Measurements from ENCODE around the gene TAS1R2. TPM values are rescaled to one million over a fixed set of nuclear protein-coding genes. Genes with fewer than 3 reads are reported as not detected.

Gene TAS1R2
- total and polyA plus RNA-seq, 2 of the 8 experiments (the other 6 are each of a cell fraction or from before 2014, with no cell fraction given): not detected

DNA sequence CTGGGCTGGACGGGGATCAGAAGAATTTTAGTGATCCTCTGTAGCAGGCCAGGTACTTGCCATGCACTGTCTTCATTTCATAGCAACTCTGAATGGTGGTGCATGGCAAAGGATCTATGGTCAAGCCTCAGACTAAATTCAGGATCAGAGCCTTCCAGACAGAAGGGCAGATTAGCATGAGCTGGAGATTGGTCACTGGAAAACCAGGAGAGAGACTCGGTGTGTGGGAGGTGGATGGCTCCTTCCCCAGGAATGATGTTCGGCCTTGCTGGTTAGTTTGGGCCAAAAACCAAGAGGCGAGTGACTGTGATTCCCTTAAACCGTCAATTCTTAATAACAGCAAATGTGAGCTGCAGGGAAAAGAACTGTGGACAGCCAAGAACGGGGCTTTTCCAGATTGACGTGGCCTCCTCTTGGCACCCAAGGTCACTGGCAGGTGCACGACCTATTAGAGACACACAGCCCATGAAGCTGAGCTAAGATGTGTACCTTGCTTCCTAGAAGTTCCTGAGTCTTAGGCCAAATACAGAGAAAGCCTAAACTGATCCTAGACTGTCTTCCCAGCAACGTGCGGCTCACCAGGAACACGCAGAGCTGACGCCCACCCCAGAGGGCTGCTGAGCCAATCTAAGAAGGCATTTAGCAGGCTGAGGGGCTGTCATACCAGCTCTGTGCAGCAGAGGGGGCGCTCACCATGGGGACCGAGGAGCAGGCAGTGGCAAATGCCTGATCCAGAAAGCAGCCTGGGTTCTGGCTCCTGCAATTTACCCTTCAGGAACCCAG is 24.4 kb upstream of the TAS1R2 start:
- H3K56ac ChIP-seq (replicated peaks; ENCODE audit: insufficient read length, low read depth, low read length): no peak overlapping the region
- ChIA-PET CTCF (ENCODE audit: partially characterized antibody) (interaction anchor here (0.5 to 14.4 kb wide), 46 partner anchors 8 to 297 kb away, joined by 3 to 131 read pairs (median 4); partner anchors contain the start of gene ALDH4A1), POLR2A (ENCODE audit: partially characterized antibody) (interaction anchor here (1.4 kb wide), 1 partner anchor 10 kb away, joined by 5 read pairs; no protein-coding TSS in a partner anchor)
- no peak overlapping the region for H3K27ac ChIP-seq (ENCODE audit: low read depth, low read length)
- DNase-seq (ENCODE audit: low read depth in 1 of 2, low spot score in 2 of 2) (peak; percentile 60 to 97), FAIRE-seq (peak; percentile 36)
- no peaks in the 10 kb centered on the region for H3K9me3 ChIP-seq (ENCODE audit: insufficient read depth in 2 of 2, low read depth in 1 of 2, low read length in 1 of 2)
- no peak overlapping the region for H2AFZ ChIP-seq (ENCODE audit: low read length)
- WGBS, 2 experiments (ENCODE audit: extremely low coverage in 1 of 2, insufficient coverage in 1 of 2, insufficient read length in 1 of 2, insufficient replicate concordance in 2 of 2, low coverage in 1 of 2, low lambda C conversion rate in 2 of 2, missing lambda C conversion rate in 1 of 2): 73% methylated on average over 13 of the region's 14 CpGs; no CpG with 5 or more reads in 1 of the 2 experiments
- no peak overlapping the region for H4K5ac ChIP-seq (ENCODE audit: insufficient read length, low read depth, low read length)
- no peak overlapping the region for H3K4me3 ChIP-seq (ENCODE audit: extremely low read depth in 1 of 4, insufficient read depth in 2 of 4, low read depth in 3 of 4, low read length in 4 of 4)
- H3K36me3 ChIP-seq (ENCODE audit: control insufficient read depth in 2 of 4, insufficient read depth in 4 of 4, low read length in 3 of 4): peaks cover 0 to 11% (median 2%) of the 10 kb centered on the region in 4 experiments; a peak in 4 of 8 replicates
- no peak overlapping the region for H4K8ac ChIP-seq (ENCODE audit: extremely low read depth, insufficient read depth, low read length)
- no peak overlapping the region for H3K9ac ChIP-seq (replicated peaks in 1 of 4; ENCODE audit: extremely low read depth in 1 of 4, low read depth in 3 of 4, low read length in 3 of 4)
- H2BK5ac ChIP-seq (ENCODE audit: low read depth, low read length): no peak overlapping the region
- no peak overlapping the region for H2BK12ac ChIP-seq (ENCODE audit: low read depth, low read length)
- no peak overlapping the region for H3K23ac ChIP-seq (ENCODE audit: insufficient read length)
- H3K4me2 ChIP-seq (ENCODE audit: insufficient read depth in 1 of 2, low read depth in 2 of 2, low read length in 2 of 2): no peak overlapping the region
- no peak overlapping the region for H2BK120ac ChIP-seq (replicated peaks; ENCODE audit: low read depth, low read length)
- H4K20me1 ChIP-seq (replicated peaks in 1 of 2; ENCODE audit: control insufficient read depth in 1 of 2, insufficient read depth in 2 of 2, low read length in 2 of 2): peaks cover 0 to 8% of the 10 kb centered on the region in 2 experiments
- H3K23me2 ChIP-seq (ENCODE audit: low read depth, low read length): no peaks in the 10 kb centered on the region
- H2BK20ac ChIP-seq (ENCODE audit: low read length): no peak overlapping the region
- no peak overlapping the region for H3K14ac ChIP-seq (ENCODE audit: insufficient read length)
- H2AK5ac ChIP-seq (ENCODE audit: low read depth, low read length): no peak overlapping the region
- H3K27me3 ChIP-seq (replicated peaks in 1 of 4; ENCODE audit: control insufficient read depth in 3 of 4, extremely low read depth in 1 of 4, insufficient read depth in 3 of 4, low read length in 3 of 4): no peaks in the 10 kb centered on the region
- no peaks in the 10 kb centered on the region for H3K79me2 ChIP-seq (ENCODE audit: control insufficient read depth in 1 of 2, insufficient read depth in 2 of 2, low read length in 2 of 2)
- H3K4ac ChIP-seq (replicated peaks; ENCODE audit: insufficient read length, low read depth, low read length): no peak overlapping the region
- H2BK15ac ChIP-seq (ENCODE audit: low read length): no peak overlapping the region
- peaks cover 0 to 6% (median 4%) of the 10 kb centered on the region in 4 experiments; a peak in 4 of 7 replicates for H3K4me1 ChIP-seq (replicated peaks in 1 of 4; ENCODE audit: control insufficient read depth in 3 of 4, insufficient read depth in 4 of 4, low read length in 3 of 4)
- H4K91ac ChIP-seq (replicated peaks; ENCODE audit: insufficient read length, low read length): no peak overlapping the region
- no peaks in the 10 kb centered on the region for H3K79me1 ChIP-seq (ENCODE audit: low read depth, low read length)
- H3K18ac ChIP-seq (ENCODE audit: extremely low read depth, low read length): no peak overlapping the region
- TF ChIP-seq RAD21 (IDR thresholded peaks at IDR 0.05 in 1 of 2, conservative IDR thresholded peaks at IDR 0.05 in 1 of 2; ENCODE audit: low read depth in 2 of 2, low read length in 2 of 2) (peak; percentile 86 to 92), KDM5A (IDR thresholded peaks at IDR 0.05; ENCODE audit: low read length) (no peak), RBBP5 (IDR thresholded peaks at IDR 0.05; ENCODE audit: borderline replicate concordance, low read depth, low read length) (no peak), SIX5 (IDR thresholded peaks at IDR 0.05; ENCODE audit: low read depth, low read length) (no peak), ASH2L (IDR thresholded peaks at IDR 0.05; ENCODE audit: low read length) (no peak), CBX8 (IDR thresholded peaks at IDR 0.05; ENCODE audit: borderline replicate concordance, low read depth, low read length) (no peak), JUND (IDR thresholded peaks at IDR 0.05; ENCODE audit: low read length) (no peak)
- TF ChIP-seq, protein P1, sequence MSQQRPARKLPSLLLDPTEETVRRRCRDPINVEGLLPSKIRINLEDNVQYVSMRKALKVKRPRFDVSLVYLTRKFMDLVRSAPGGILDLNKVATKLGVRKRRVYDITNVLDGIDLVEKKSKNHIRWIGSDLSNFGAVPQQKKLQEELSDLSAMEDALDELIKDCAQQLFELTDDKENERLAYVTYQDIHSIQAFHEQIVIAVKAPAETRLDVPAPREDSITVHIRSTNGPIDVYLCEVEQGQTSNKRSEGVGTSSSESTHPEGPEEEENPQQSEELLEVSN (IDR thresholded peaks at IDR 0.05): no peak
- TF ChIP-seq, protein P2, sequence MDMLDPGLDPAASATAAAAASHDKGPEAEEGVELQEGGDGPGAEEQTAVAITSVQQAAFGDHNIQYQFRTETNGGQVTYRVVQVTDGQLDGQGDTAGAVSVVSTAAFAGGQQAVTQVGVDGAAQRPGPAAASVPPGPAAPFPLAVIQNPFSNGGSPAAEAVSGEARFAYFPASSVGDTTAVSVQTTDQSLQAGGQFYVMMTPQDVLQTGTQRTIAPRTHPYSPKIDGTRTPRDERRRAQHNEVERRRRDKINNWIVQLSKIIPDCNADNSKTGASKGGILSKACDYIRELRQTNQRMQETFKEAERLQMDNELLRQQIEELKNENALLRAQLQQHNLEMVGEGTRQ (IDR thresholded peaks at IDR 0.05; ENCODE audit: low read length): no peak
